ENCODE data around the gene OTX1. TPM values are rescaled to one million over a fixed set of nuclear protein-coding genes. Genes with fewer than 3 reads are reported as not detected.

The OTX1 gene
- total and polyA plus RNA-seq, 2 experiments from 2014 or later, result 1.3 to 2.2 TPM

DNA sequence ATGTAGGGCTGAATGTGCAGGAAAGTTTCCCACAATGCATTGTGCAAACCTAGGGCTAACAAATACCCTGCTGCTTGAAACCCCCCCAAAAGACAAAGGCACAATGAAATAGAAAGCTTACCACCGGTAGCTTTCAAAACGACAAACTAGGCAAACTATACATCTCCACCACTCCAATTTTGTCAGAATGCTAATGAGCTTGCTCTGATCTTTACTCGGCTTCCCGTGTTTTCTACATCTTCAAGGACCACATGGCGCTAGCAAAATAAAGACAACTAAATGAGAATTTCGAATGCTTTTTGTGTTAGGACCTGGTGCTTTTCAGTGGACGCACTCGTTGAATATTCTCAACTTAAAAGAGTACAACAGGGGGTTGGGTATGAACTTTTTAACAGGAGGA, 37.2 kb upstream of the OTX1 start:
- Histone ChIP-seq H2AFZ (no peak overlapping the region), H3K4me1 (ENCODE audit: insufficient read depth) (peaks cover 41% of the 10 kb centered on the region), H3F3A (replicated peaks; ENCODE audit: low read depth) (no peaks in the 10 kb centered on the region), H3K4me3 (no peak overlapping the region), H3K36me3 (ENCODE audit: insufficient read depth) (no peaks in the 10 kb centered on the region), H3K27me3 (ENCODE audit: insufficient read depth) (no peaks in the 10 kb centered on the region), H3K9me2 (ENCODE audit: insufficient read depth) (no peaks in the 10 kb centered on the region), H3K79me2 (replicated peaks; ENCODE audit: insufficient read depth) (no peaks in the 10 kb centered on the region), H4K20me1 (replicated peaks; ENCODE audit: insufficient read depth) (no peaks in the 10 kb centered on the region), H3K27ac (ENCODE audit: low read depth) (no peak overlapping the region), H3K4me2 (no peak overlapping the region)
- DNase-seq (ENCODE audit: low spot score) (no peak), ATAC-seq (no peak)
- no peak overlapping the region for H3K4me3 Mint-ChIP-seq
- H3K36me3 Mint-ChIP-seq (ENCODE audit: low read depth), result no peaks in the 10 kb centered on the region
- no peaks in the 10 kb centered on the region for H3K9me3 Mint-ChIP-seq
- peaks cover 35% of the 10 kb centered on the region for H3K4me1 Mint-ChIP-seq
- TF ChIP-seq, protein P1, sequence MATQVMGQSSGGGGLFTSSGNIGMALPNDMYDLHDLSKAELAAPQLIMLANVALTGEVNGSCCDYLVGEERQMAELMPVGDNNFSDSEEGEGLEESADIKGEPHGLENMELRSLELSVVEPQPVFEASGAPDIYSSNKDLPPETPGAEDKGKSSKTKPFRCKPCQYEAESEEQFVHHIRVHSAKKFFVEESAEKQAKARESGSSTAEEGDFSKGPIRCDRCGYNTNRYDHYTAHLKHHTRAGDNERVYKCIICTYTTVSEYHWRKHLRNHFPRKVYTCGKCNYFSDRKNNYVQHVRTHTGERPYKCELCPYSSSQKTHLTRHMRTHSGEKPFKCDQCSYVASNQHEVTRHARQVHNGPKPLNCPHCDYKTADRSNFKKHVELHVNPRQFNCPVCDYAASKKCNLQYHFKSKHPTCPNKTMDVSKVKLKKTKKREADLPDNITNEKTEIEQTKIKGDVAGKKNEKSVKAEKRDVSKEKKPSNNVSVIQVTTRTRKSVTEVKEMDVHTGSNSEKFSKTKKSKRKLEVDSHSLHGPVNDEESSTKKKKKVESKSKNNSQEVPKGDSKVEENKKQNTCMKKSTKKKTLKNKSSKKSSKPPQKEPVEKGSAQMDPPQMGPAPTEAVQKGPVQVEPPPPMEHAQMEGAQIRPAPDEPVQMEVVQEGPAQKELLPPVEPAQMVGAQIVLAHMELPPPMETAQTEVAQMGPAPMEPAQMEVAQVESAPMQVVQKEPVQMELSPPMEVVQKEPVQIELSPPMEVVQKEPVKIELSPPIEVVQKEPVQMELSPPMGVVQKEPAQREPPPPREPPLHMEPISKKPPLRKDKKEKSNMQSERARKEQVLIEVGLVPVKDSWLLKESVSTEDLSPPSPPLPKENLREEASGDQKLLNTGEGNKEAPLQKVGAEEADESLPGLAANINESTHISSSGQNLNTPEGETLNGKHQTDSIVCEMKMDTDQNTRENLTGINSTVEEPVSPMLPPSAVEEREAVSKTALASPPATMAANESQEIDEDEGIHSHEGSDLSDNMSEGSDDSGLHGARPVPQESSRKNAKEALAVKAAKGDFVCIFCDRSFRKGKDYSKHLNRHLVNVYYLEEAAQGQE (IDR thresholded peaks at IDR 0.05; ENCODE audit: unreplicated experiment), result no peak
- no peak for TF ChIP-seq EZH2 (IDR thresholded peaks at IDR 0.05; ENCODE audit: low read depth, unreplicated experiment)
- TF ChIP-seq NANOG (IDR thresholded peaks at IDR 0.05; ENCODE audit: borderline replicate concordance), result no peak
- no peak for TF ChIP-seq EZH2phosphoT487 (IDR thresholded peaks at IDR 0.05; ENCODE audit: unreplicated experiment)
- no peak overlapping the region for H3K27ac Mint-ChIP-seq
- H3K27me3 Mint-ChIP-seq (ENCODE audit: insufficient read depth, low read depth, poor library complexity), result no peaks in the 10 kb centered on the region

DNA sequence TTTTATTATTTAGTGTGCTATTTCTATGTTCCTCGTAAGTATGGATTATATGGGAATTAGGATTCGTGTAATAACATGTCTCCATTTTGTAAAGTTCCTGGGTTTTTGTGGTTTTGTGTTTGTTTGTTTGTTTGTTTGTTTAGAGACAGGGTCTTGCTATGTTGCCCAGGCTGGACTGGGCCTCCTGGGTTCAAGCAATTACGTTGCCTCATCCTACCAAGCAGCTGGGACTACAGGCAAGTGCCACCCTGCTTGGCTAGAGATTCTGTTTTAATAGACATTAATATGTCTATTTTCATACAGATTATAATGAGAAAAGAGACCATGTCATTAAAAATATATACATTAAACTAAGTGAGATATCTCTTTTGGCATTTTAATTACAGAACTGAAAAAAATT, 35.2 kb upstream of the OTX1 start:
- Histone ChIP-seq H3K36me3 (ENCODE audit: insufficient read depth) (no peaks in the 10 kb centered on the region), H3K4me2 (no peak overlapping the region), H3K9me2 (ENCODE audit: insufficient read depth) (no peaks in the 10 kb centered on the region), H3K27me3 (ENCODE audit: insufficient read depth) (no peaks in the 10 kb centered on the region), H3K4me3 (no peak overlapping the region), H3K4me1 (ENCODE audit: insufficient read depth) (peaks cover 23% of the 10 kb centered on the region), H3K79me2 (replicated peaks; ENCODE audit: insufficient read depth) (no peaks in the 10 kb centered on the region), H4K20me1 (replicated peaks; ENCODE audit: insufficient read depth) (no peaks in the 10 kb centered on the region), H2AFZ (no peak overlapping the region), H3F3A (replicated peaks; ENCODE audit: low read depth) (no peaks in the 10 kb centered on the region), H3K27ac (ENCODE audit: low read depth) (no peak overlapping the region)
- DNase-seq (ENCODE audit: low spot score), result no peak
- H3K9me3 Mint-ChIP-seq, result no peaks in the 10 kb centered on the region
- H3K4me1 Mint-ChIP-seq, result peaks cover 21% of the 10 kb centered on the region
- H3K27me3 Mint-ChIP-seq (ENCODE audit: insufficient read depth, low read depth, poor library complexity), result no peaks in the 10 kb centered on the region
- no peak overlapping the region for H3K4me3 Mint-ChIP-seq
- no peak for ATAC-seq
- TF ChIP-seq, protein P1 (IDR thresholded peaks at IDR 0.05; ENCODE audit: unreplicated experiment), result no peak
- no peak overlapping the region for H3K27ac Mint-ChIP-seq
- H3K36me3 Mint-ChIP-seq (ENCODE audit: low read depth), result no peaks in the 10 kb centered on the region
